NOMO-1 treated with dmso at 0.1 percent for 144 hours (cell line): ENCODE results near the gene GNB4.
A peak's percentile ranks its signal among the peaks of the same experiment; 100 is the strongest.

ENCODE experiments used
- DNase-seq: peaks from one replicate; lab custom pipeline; 2025; ENCODE audit not compliant: unreplicated experiment; lab: John Stamatoyannopoulos, UW

The GNB4 gene

DNA sequence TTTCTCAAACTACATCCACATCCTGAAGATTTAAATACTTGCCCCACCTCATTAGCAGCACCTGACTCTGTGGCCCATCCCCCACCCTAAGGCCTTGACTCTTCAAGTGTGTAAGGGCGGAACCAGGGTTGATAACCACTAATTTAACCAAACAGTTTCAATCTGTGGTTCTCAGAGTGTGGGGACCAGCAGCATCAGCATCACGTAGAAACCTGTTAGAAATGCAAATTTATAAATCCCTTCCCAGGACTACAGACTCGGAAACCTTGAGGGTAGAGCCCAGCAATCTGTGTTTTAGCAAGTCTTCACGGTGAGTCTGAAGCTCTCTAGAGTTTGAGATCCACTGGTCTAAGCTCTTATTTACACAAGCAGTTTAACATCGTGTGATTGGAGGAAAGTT lies 12.4 kb downstream of the GNB4 start:
- DNase-seq: no peak

DNA sequence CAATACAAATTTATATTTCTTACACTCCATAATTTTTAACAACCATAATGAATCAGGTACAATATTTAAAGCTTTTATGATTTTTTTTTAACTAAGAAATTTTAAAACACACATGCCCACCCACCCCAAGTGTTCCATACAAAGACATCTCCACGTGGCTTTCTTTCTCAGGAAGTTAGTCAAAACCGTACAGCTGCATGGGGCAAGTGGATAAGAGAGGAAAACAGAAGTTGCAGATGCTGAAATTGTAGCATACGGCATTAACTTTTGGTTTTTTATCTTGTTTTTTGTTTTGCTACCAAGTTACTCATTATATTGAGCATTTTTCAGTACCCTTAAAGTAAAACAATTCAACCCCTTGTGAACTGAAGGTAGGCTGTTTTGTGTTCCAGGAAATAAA lies 14.8 kb downstream of the GNB4 start:
- DNase-seq: no peak

DNA sequence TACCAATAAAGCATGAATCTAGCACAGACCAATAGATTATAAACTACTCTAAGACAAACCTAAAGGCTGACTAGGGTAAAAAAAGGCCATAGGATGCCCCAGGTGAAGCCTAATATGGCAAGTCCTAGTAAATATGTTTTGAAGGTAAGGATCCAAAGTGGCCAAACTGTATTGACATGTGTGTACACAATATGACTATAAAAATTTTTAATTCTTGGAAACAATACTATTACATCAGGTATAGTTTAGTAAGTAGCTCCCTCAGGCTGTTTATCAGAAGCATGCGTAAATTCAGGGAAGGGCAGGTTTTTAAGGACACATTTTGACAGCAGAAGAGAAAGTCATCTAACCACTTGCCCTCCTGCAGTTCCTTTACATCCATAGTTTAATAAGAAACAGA lies 18.8 kb downstream of the GNB4 start:
- no peak for DNase-seq

DNA sequence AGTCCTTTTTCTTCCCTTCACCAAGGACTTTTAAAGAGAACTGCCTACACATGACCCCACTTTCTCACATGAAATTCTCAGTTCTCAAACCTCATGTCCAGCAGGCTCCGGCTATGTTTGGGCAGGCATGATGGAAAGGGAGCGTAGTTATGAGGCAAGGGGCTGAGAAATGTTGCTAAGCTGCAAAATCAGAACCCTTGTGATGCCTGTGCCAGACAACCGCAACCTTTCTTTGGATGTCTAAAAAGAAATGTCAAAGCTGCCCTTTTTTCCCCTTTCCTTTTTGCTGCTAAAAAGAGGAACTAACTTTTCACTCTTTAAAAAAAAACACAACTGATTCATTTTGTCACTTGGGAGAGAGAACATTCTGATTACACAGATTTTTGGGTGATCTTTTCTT lies 19.2 kb downstream of the GNB4 start:
- peak; percentile 48 for DNase-seq

DNA sequence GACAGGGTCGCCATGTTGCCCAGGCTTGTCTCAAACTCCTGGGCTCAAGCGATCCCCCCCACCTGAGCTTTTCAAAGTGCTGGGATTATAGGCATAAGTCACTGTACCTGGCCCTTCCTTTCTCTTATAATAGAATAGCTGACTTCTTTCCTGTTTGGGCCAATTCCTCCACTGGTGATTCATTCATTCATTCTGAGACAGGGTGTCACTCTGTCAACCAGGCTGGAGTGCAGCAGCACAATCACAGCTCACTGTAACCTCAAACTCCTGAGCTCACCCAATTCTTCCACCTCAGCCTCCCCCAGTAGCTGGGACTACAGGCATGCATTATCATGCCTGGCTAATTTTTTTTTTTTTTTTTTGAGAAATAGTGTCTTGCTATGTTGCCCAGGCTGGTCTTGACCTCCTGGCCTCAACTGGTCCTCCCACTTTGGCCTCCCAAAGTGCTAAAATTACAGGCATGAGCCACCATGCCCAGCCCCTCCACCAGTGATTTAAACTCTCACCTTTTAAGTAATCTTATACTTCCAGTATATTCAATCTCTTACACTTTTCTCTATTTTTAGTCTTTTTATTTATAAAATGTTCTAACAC lies 20.9 kb downstream of the GNB4 start:
- no peak for DNase-seq

DNA sequence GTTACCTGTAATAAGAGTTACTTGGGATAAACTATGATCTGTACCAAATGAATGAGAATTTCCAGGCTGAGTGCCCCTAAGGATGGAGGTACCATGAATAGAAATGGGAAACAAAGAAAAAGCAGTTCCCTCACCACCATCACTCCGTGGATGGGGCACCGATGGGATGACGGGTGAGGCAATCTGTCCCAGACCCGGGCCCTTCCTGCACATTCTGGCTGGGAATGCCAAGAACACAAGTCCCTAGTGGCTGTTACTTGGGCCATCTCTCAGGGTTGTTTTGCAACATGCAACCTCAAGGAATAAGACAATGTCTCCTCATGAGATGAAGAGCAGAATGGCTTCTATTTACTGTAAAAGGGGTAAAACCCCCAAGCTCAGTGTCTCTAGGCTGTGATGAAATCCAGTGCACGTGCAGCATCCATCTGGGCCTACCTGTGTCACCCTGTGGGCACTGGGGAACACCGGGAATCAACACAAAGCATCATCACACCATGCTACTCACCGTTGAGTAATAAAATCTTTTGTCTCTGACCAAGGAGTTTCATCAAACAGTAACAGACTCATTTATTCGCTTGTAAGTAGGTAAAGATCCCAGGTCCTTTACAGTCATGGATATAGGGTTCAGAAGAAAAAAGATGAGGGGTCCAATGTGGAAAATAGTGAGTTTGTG lies 22.3 kb downstream of the GNB4 start:
- DNase-seq: no peak

DNA sequence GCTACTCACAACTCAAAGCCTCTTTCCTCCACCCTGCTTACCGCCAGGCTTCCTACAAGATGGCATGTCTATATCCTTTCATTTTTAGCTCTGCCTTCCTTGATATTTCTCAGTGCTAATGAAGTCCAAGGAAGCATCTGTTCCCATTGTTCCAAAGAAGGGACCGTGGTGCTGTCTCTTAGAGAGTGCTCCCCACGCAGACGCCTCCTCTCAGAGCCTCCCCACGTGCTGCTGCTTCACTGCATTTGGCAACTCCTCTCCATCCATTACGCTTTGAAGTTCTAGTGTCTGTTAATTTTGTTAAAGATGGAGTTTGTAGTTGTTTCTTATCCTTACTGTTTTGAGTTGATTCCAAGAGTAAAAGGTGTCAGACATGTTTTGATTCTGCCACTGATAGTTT lies 26.2 kb downstream of the GNB4 start:
- DNase-seq: no peak

DNA sequence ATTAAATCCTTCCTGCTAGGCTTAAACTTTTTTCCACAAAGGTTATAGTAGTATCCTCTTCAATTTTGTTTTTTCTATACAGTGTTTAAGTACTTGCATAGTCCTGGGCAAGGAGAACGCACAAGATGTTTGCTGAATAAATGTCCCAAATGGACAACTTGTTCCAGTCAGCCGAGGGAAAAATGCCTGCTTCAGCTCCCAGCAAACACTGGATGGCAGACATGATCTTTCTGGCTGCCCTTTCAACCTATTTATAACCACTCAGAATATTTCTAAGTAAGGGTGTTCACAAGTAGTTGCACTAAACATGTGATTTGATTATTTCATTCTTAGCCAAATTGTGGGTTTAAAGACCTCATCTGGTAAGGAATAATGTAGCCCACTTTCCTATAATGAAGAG lies 29.8 kb downstream of the GNB4 start:
- no peak for DNase-seq

DNA sequence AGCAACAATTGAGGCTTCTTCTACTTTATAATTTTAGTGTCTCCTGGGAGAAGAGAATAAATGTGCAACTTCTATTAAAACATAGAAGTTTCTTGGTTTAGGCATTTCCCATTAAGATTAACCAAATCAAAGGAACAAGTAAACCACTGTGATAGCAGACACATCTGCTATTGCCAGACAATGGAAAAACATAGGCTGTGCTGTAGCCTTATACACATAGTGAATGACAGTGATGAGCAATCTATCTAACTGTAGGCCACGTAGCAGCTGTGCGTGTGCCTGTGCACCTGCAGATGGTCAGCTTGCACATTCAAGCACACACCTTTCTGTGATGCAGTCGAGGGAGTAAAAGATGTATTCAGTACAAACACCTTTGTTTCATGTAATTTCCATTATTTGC lies 32.7 kb downstream of the GNB4 start:
- no peak for DNase-seq

DNA sequence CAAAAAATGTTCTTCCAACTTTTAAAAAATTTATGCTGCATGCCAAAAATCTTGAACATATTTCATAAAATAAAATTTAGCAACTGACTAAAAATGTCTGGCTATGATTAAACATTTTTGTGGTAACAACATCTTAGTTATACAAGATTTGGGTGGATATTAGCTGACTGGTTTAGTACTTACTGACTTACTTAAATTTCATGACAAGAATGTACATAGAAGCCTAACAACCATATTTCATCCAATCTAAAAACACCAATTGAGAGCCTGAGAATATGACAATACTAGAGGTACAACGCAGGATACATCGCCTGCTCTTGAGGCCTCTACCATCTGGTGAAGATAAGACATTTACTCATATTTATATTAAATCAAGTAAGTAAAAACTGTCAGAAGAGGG lies 34.6 kb downstream of the GNB4 start:
- no peak for DNase-seq

DNA sequence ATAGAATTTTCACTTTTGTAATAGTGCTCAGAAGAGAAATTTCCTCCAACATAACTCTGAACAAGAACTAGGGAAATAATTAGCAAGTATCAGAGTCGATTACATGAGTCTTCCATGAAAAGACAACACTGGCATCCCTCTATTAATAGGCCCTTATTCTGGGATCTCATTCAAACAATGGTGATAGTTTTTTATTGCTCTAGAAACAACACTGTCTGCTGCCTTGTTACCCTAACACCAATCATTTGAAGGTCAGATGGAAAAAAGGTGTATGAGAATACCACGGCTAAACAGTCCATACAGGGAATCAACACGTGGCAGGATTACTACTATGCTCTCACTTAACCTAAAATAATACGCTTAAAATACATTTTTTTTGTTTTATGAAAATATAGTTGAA lies 35.9 kb downstream of the GNB4 start:
- DNase-seq: no peak

DNA sequence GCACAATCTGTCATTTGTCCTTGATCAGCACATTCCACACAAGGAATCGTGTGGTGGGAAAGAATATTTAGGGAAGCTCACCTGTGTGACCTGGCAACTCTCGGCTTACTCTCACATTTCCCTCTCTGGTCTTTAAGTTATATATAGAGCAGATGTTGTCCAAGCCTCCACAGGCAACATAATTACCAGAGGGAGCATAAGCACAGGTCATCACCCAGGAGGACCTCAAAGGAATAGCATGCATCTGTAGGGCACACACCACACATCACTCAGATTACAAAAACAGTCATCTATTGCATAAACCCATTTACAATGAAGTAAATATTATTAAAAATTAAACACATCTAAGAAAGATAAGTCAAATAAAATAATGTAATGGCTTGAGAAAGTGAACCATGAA lies 36.5 kb downstream of the GNB4 start:
- no peak for DNase-seq

DNA sequence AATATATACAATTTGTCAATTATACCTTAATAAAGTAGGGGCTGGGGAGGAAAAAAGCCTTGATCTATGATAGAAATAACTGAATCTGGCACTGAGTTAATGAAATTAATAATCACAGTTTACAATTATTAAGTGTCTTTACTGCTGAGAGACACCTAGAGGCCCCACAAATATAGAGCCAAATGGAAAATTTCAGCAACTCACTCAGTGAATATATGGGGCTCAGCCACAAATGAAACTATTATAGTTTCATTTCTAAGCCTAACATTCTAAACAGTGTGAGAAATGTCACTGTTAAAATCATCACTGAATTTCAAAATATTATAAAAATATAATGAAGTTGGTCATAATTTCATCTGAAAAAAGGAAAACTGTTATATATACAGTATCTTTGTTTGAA lies 40.3 kb downstream of the GNB4 start:
- DNase-seq: no peak

DNA sequence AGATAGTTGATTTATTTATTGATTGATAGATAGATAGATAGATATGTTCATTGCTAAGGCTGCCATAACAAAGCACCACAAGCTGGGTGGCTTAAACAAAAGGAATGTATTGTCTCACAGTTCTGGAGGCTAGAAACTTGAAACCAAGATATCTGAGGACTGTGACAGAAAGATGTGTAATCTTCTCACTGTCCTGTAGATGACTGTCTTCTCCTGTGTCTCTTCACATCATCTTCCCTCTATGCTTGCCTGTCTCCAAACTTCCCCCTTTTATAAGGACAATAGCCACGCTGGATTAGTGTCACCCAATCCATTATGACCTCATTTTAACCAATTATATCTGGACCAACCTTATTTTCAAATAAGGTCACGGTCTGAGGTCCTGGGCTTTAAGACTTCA lies 40.9 kb downstream of the GNB4 start:
- no peak for DNase-seq

DNA sequence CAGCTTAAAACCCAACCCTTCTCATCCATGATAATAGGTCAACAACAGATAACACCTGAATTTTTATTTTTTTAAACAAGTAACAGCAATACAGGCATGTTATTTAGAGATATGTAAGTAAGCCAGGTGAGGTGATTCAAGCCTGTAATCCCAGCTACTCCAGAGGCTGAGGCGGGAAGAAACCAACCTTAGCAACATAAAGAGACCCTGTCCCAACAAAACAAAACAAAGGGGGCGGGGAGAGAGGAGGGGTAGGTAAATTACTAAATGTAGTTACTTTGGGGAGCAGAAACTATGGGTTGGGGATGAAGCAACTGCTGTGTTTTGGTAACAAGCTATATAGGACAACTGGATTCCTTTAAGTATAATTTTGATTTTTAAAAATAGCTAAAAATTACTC lies 47.0 kb downstream of the GNB4 start:
- no peak for DNase-seq

DNA sequence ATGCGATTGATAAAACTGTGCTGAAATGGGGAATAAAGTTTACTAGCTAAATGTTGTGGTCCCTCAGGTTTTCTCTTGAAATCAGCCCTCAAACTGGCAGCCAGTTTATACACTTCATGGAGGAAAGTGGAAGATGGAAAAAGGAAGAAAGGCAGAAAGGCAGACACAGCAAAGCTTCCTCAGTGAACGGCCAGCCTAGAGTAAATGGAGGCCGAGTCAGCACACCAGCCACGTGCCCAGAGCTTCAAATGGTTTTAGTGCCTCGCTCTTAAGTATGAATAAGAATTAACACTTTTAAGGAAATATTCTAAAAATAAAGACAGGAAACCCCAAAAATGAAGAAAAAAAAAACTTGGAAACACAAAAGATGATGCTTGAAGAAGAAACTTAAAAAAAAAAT lies 48.3 kb downstream of the GNB4 start:
- DNase-seq: no peak

DNA sequence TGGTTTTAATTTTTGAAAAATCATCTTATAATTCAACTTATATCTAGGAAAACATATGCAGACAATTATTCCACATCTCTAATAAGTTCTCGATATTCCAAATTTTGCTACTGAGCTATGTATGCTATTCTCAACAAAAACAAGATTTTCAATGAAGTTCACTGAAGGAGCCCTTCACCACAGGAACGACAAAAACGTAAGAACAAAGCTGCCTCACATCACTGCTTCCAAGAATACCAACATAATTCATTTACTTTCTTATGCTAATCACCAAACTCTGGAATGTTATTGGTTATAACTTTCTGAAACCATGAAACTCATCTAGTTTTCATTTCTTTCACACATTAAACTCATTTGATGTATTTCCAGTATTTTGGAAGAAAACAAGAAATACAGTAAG lies 49.7 kb downstream of the GNB4 start:
- DNase-seq: no peak

DNA sequence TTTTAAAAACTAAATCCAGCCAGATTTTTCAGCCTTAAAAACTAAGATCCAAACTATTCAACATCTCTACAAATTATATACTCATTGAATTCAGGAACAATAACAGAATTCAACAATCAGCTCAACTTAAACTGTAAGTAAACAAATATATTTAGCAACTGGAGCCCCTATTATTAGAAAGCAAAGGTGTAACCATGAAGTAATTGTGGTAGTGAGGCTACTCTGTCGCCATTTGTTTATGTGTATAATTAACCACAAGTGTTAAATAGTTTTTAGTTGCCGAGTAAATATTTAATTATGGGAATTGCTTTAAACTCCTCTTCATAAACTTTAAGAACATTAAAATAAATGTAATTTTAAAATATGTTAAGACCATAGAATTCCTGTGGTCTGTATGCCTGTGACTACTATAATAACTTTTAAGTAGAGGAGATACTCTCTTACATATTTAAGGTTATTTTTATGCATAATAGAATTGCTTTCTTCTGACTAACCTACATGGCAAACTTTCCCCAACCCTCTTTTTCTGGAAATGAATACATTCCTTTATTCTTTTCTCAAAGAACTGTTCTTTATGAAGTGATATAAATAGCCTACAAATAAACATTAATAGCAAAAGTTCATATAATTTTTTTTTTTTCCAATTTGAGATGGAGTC lies 52.6 kb downstream of the GNB4 start:
- no peak for DNase-seq

DNA sequence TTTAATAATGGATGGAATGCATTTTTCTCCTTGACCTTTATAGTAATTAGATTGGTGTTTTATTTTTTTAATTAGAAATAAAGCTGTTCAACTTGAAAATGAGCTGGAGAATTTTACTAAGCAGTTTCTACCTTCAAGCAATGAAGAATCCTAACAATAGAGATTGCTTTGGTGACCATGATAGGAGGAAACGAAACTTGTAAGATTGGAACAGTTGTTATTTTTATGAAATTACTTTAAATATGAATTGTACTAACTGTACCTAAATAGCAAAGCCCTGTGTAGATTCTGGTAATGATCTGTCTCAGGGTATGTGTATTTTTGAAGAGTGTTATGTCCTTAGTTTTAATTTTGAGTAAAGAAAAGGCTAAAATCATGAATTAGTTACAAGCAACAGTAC lies 59.4 kb downstream of the GNB4 start:
- no peak for DNase-seq

DNA sequence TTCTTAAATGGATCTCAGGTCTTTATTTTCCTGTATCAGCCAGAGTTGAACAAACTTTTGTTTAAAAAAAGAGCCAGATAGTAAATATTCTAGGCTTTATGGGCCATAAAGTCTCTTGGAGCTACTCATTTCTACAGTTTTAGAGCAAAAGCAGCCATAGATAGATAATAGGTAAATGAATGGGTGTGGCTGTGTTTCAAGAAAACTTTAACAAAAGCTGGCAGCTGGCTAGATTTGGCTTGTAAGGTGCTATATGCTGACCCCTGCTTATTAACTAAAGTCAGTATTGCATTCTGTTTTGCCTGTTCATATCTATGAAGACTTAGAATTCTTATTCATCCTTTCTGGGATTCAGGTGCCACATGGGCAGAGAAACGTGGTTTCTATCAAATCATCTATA lies 74.8 kb downstream of the GNB4 start:
- DNase-seq: no peak

DNA sequence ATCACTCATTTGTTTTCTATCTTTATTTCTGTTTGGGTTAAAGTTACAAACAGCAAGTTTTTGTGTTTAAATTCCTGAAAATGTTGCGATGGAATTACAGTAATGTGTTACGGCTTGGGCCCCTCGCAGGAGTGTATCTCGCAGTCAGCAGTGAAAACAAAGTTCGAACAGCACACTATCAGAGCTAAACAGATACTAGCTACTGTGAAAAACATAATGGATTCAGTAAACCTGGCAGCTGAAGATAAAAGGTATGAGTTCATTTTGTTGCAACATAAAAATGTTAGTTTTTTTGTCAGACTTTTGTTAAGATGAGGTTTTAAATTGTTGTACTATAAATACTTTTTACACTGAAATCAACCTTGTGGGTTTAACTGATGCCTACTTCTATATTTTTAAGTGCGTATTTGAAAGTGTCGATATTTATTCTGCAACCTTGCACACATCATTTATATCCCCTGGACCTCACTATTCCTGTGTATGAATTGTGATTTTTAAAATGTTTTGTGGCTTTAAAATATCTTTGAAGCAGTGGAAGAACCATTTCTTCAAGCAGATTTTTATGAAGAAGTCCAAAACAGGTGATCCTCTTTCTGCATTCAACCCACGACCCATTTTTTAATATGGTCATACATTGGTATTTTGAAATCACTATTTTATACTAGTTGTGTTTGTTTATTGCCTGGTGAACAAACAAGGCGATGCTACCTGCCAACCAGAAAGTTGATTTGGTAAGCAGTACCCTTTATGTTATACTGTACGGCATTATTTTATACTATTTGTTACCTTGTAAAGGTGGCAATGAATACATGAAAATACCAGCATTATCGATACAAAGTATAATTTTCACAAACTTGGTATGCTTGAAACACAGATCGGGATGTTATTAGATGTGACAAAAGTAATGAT lies 75.9 kb downstream of the GNB4 start:
- no peak for DNase-seq

DNA sequence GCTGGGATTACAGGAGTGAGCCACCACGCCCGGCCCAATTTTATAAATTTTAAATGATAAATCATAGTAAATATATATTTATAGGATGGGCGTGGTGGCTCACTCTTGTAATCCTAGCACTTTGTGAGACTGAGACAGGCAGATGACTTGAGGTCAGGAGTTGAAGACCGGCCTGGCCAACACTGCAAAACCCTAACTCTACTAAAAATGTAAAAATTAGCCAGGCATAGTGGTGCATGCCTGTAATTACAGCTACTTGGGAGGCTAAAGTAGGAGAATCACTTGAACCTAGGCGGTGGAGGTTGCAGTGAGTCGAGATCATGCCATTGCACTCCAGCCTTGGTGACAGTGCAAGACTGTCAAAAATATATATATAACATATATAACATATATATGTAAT lies 77.3 kb downstream of the GNB4 start:
- DNase-seq: no peak
